Measurements from ENCODE around the gene ZNF407.

GRCh38 chr18:74862094-74862493, 264.4 kb downstream of the ZNF407 start:
- TF ChIP-seq CEBPB (IDR thresholded peaks at IDR 0.05; ENCODE audit: low read depth) (no peak), CTCF (IDR thresholded peaks at IDR 0.05 in 2 of 3, conservative IDR thresholded peaks at IDR 0.05 in 1 of 3; ENCODE audit: borderline replicate concordance in 1 of 3, insufficient read depth in 1 of 3, low read depth in 2 of 3, low read length in 2 of 3) (no peak), ZFX (IDR thresholded peaks at IDR 0.05) (no peak), REST (IDR thresholded peaks at IDR 0.05; ENCODE audit: low read depth) (no peak), POLR2A (IDR thresholded peaks at IDR 0.05; ENCODE audit: borderline replicate concordance, extremely low read depth, insufficient read depth, insufficient read length) (no peak), ZBTB33 (IDR thresholded peaks at IDR 0.05; ENCODE audit: extremely low read depth, insufficient replicate concordance, low read length) (no peak), EZH2phosphoT487 (IDR thresholded peaks at IDR 0.05; ENCODE audit: borderline replicate concordance) (no peak), MAX (IDR thresholded peaks at IDR 0.05) (no peak), EZH2 (IDR thresholded peaks at IDR 0.05) (no peak), CBX3 (IDR thresholded peaks at IDR 0.05; ENCODE audit: low read depth) (no peak), ZNF274 (IDR thresholded peaks at IDR 0.05; ENCODE audit: low read depth, low read length) (no peak)
